Testis (tissue), 2 donors: ENCODE measurements around the gene MACROD2.

Experiments
- POLR2A ChIP-seq: fragments of 450-650 bp; IDR thresholded peaks from one replicate; pipeline ENCODE4 v1.6.1; 2017; ENCODE audit warnings: antibody characterized with exemption, mild to moderate bottlenecking, moderate library complexity
- TF ChIP-seq, protein P1 (sequence below), 3 experiments: fragments of 450-650 bp in 2 of 3; fragments of 200-600 bp in 1 of 3; sonication (generic) in 1 of 3; IDR thresholded peaks; one replicate each; pipeline ENCODE4 v1.5.1; 2016 to 2019; ENCODE audit warnings: antibody characterized with exemption in 3 of 3, mild to moderate bottlenecking in 2 of 3, moderate library complexity in 1 of 3

DNA sequence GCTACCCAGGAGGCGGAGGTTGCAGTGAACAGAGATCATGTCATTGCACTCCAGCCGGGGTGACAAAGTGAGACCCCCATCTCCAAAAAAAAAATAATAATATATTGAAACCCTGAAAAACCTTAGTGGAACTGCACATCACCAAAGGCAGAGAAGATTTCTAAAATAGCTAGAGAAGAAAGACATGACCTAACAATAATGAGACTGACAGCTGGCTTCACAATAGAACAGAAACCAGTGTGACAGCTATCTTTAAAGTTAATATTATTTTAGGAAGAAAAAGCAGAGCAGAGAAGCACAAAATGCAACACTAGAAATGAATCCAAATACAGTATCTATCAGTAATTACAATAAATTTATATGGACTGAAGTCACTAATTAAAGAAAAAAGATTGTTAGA, 409.2 kb downstream of the MACROD2 start:
- TF ChIP-seq, protein P1, sequence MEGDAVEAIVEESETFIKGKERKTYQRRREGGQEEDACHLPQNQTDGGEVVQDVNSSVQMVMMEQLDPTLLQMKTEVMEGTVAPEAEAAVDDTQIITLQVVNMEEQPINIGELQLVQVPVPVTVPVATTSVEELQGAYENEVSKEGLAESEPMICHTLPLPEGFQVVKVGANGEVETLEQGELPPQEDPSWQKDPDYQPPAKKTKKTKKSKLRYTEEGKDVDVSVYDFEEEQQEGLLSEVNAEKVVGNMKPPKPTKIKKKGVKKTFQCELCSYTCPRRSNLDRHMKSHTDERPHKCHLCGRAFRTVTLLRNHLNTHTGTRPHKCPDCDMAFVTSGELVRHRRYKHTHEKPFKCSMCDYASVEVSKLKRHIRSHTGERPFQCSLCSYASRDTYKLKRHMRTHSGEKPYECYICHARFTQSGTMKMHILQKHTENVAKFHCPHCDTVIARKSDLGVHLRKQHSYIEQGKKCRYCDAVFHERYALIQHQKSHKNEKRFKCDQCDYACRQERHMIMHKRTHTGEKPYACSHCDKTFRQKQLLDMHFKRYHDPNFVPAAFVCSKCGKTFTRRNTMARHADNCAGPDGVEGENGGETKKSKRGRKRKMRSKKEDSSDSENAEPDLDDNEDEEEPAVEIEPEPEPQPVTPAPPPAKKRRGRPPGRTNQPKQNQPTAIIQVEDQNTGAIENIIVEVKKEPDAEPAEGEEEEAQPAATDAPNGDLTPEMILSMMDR (IDR thresholded peaks at IDR 0.05): no peak
- no peak for TF ChIP-seq POLR2A
